Measurements from ENCODE around the gene ARID1B. TPM values are rescaled to one million over a fixed set of nuclear protein-coding genes. Genes with fewer than 3 reads are reported as not detected.

The ARID1B gene
- total and polyA plus RNA-seq, 2 of the 13 experiments (the other 11 are each of a cell fraction or from before 2014, with no cell fraction given), result 20.1 to 32.6 TPM

GRCh38 chr6:157187182-157188083 is 410.3 kb downstream of the ARID1B start:
- Histone ChIP-seq H3K27me3 (ENCODE audit: control insufficient read depth in 1 of 2, insufficient read depth in 2 of 2, low read length in 2 of 2) (no peaks in the 10 kb centered on the region), H3K4me3 (replicated peaks in 1 of 3; ENCODE audit: insufficient read depth in 1 of 3, low read depth in 2 of 3, low read length in 3 of 3) (no peak overlapping the region), H4K20me1 (ENCODE audit: insufficient read depth, low read length) (no peaks in the 10 kb centered on the region), H3K79me2 (ENCODE audit: insufficient read depth, low read length) (no peaks in the 10 kb centered on the region), H3K9me3 (ENCODE audit: low read length) (no peaks in the 10 kb centered on the region), H3K4me2 (ENCODE audit: low read depth, low read length) (no peak overlapping the region), H3K9ac (ENCODE audit: insufficient read depth, low read depth, low read length) (no peak overlapping the region), H3K4me1 (ENCODE audit: insufficient read depth, low read length) (peaks cover 17% of the 10 kb centered on the region), H3K36me3 (replicated peaks in 1 of 2; ENCODE audit: control insufficient read depth in 1 of 2, insufficient read depth in 2 of 2, low read length in 2 of 2) (peaks cover 33 to 76% of the 10 kb centered on the region in 2 experiments), H3K27ac (ENCODE audit: extremely low read length, insufficient read depth, low read length) (no peak overlapping the region), H2AFZ (ENCODE audit: low read length) (no peak overlapping the region)
- 77% methylated on average over 11 of the region's 11 CpGs for WGBS (ENCODE audit: low lambda C conversion rate)
- ChIA-PET POLR2A (no interaction called here), CTCF (ENCODE audit: low intra/inter-chr PET ratio, low total read pairs) (no interaction called here)
- FAIRE-seq, result peak; percentile 37
- ATAC-seq, result peak; percentile 48
- intact Hi-C loops (cut with micrococcal nuclease; ENCODE audit: unreplicated experiment) (no loop called here), in situ Hi-C loops (cut with HindIII; ENCODE audit: extremely low pct_ligation_motif_present, low pct_unique_long_range_greater_than_20kb) (loop anchor here (10.0 to 25.0 kb wide), 2 partner anchors 153 to 625 kb away; no protein-coding TSS in a partner anchor)
- peak; percentile 41 for DNase-seq (ENCODE audit: low spot score)
- BruUV-seq (replicated peaks), result no TSS peak
- no peak for TF ChIP-seq ESRRA (CRISPR knock-in tag; IDR thresholded peaks at IDR 0.05; ENCODE audit: low read depth)
- no peak for TF ChIP-seq CREM (IDR thresholded peaks at IDR 0.05)
- no peak for TF ChIP-seq CREM (CRISPR knock-in tag; IDR thresholded peaks at IDR 0.05)
- TF ChIP-seq KDM5B (CRISPR knock-in tag; IDR thresholded peaks at IDR 0.05; ENCODE audit: borderline replicate concordance), result no peak
- no peak for TF ChIP-seq ATF1 (CRISPR knock-in tag; IDR thresholded peaks at IDR 0.05)
- TF ChIP-seq UBTF (CRISPR knock-in tag; IDR thresholded peaks at IDR 0.05), result no peak
- TF ChIP-seq ZSCAN25 (CRISPR knock-in tag; IDR thresholded peaks at IDR 0.05), result no peak
- no peak for TF ChIP-seq ZNF34 (CRISPR knock-in tag; IDR thresholded peaks at IDR 0.05; ENCODE audit: borderline replicate concordance)
- TF ChIP-seq ZNF572 (CRISPR knock-in tag; IDR thresholded peaks at IDR 0.05), result no peak
- TF ChIP-seq ARID5B (CRISPR knock-in tag; IDR thresholded peaks at IDR 0.05), result peak; percentile 34
- no peak for TF ChIP-seq RAD51 (IDR thresholded peaks at IDR 0.05; ENCODE audit: borderline replicate concordance)
- no peak for TF ChIP-seq ZHX1 (CRISPR knock-in tag; IDR thresholded peaks at IDR 0.05; ENCODE audit: low read depth)
- TF ChIP-seq TFDP2 (CRISPR knock-in tag; IDR thresholded peaks at IDR 0.05), result no peak
- TF ChIP-seq KLF6 (CRISPR knock-in tag; IDR thresholded peaks at IDR 0.05), result no peak
